Esophagus squamous epithelium (tissue), 5 donors: Measurements from ENCODE around the gene UVSSA. TPM values are rescaled to one million over a fixed set of nuclear protein-coding genes. Genes with fewer than 3 reads are reported as not detected.

Experiments used
- DNase-seq: peaks from one replicate; lab custom pipeline; 2025; lab: John Stamatoyannopoulos, UW
- H3K27ac ChIP-seq, 4 donors: fragments of 200-600 bp; sonication (generic); one replicate each; pipeline ENCODE4 v1.5.1; 2016 to 2019; ENCODE audit warnings: mild to moderate bottlenecking in 1 of 4
- H3K27me3 ChIP-seq, 4 donors: fragments of 200-600 bp; sonication (generic); 1 replicate in 3 of 4; 2 replicates in 1 of 4; pipeline versions ENCODE4 v1.5.1 to v1.6.0; 2017 to 2021; ENCODE audit warnings: antibody characterized with exemption in 1 of 4
- H3K36me3 ChIP-seq, 3 donors: fragments of 200-600 bp; sonication (generic); one replicate each; pipeline ENCODE4 v1.5.1; 2016 to 2019
- H3K4me1 ChIP-seq, 3 donors: fragments of 200-600 bp; sonication (generic); one replicate each; pipeline ENCODE4 v1.5.1; 2017 to 2019
- H3K4me3 ChIP-seq, 4 donors: fragments of 200-600 bp; sonication (generic); 1 replicate in 3 of 4; 2 replicates in 1 of 4; pipeline ENCODE4 v1.5.1; 2016 to 2019; ENCODE audit warnings: mild to moderate bottlenecking in 2 of 4, moderate library complexity in 1 of 4
- H3K9me3 ChIP-seq, 3 donors: fragments of 200-600 bp; sonication (generic); one replicate each; pipeline ENCODE4 v1.5.1; 2016 to 2019
- CTCF ChIP-seq, 6 experiments: fragments of 450-650 bp in 4 of 6; fragments of 200-600 bp in 2 of 6; sonication (generic) in 2 of 6; IDR thresholded peaks; one replicate each; pipeline ENCODE4 v1.5.1; 2016 to 2019; ENCODE audit warnings: antibody characterized with exemption in 6 of 6, mild to moderate bottlenecking in 4 of 6, moderate library complexity in 4 of 6
- POLR2A ChIP-seq, 4 donors: fragments of 450-650 bp; IDR thresholded peaks; one replicate each; pipeline ENCODE4 v1.6.1; 2017; ENCODE audit warnings: antibody characterized with exemption in 4 of 4, mild to moderate bottlenecking in 4 of 4, moderate library complexity in 3 of 4
- WGBS, 2 donors: methylation state at CpG; one replicate each; pipeline ENCODE4 v1.1.5; 2018; 5-methylcytosine and 5-hydroxymethylcytosine counted together
- intact Hi-C: fragments of 100-400 bp; cut with DNase I; formaldehyde crosslinking; loops from one replicate; pipeline ENCODE4 v1.15.0; 2022
- total RNA-seq, 4 donors: library from RNA; depleted of rRNA; stranded (reverse); fragments of >200 nt; gene quantifications; one replicate each; pipeline ENCODE4 v1.1.0, GENCODE V29; 2016
- donor health status: DM: yes; HTN: yes; CAD: no.

Gene UVSSA
- total RNA-seq, 4 donors from 2014 or later, result 7.2 to 12.8 (median 11.5) TPM

- TF ChIP-seq POLR2A (IDR thresholded peaks at IDR 0.05) (no peak), CTCF (IDR thresholded peaks at IDR 0.05) (no peak)
- no peak overlapping the region for H3K4me3 ChIP-seq
- no peak overlapping the region for H3K27ac ChIP-seq
- 88 to 91% methylated on average over 7 to 13 of the region's 17 CpGs for WGBS, 2 donors
- peaks cover 0 to 79% (median 4%) of the 10 kb centered on the region in 3 donors for H3K36me3 ChIP-seq
- DNase-seq, result no peak
- no peaks in the 10 kb centered on the region for H3K27me3 ChIP-seq
- H3K4me1 ChIP-seq, result peaks cover 0 to 13% (median 4%) of the 10 kb centered on the region in 3 donors
- intact Hi-C loops, result no loop called here
- no peaks in the 10 kb centered on the region for H3K9me3 ChIP-seq
Observed at GRCh38 chr4:1367230-1367935, 20.4 kb downstream of the UVSSA start.

- 88 to 92% methylated on average over 3 to 5 of the region's 10 CpGs for WGBS, 2 donors
- TF ChIP-seq POLR2A (IDR thresholded peaks at IDR 0.05) (no peak), CTCF (IDR thresholded peaks at IDR 0.05) (no peak)
- Histone ChIP-seq H3K36me3 (peaks cover 0 to 79% (median 4%) of the 10 kb centered on the region in 3 donors), H3K4me1 (peaks cover 0 to 13% (median 4%) of the 10 kb centered on the region in 3 donors), H3K27ac (no peak overlapping the region), H3K9me3 (no peaks in the 10 kb centered on the region), H3K27me3 (no peaks in the 10 kb centered on the region), H3K4me3 (no peak overlapping the region)
- intact Hi-C loops, result no loop called here
- no peak for DNase-seq
Observed at GRCh38 chr4:1367936-1368289, 20.9 kb downstream of the UVSSA start.

- 90 to 100% methylated on average over 2 to 9 of the region's 24 CpGs for WGBS, 2 donors
- Histone ChIP-seq H3K27ac (no peak overlapping the region), H3K4me1 (peaks cover 0 to 13% (median 4%) of the 10 kb centered on the region in 3 donors), H3K4me3 (no peak overlapping the region), H3K9me3 (no peaks in the 10 kb centered on the region), H3K27me3 (no peaks in the 10 kb centered on the region), H3K36me3 (peaks cover 4 to 79% (median 4%) of the 10 kb centered on the region in 3 donors)
- no peak for TF ChIP-seq CTCF (IDR thresholded peaks at IDR 0.05)
- TF ChIP-seq POLR2A (IDR thresholded peaks at IDR 0.05), result no peak
- DNase-seq, result no peak
- intact Hi-C loops, result no loop called here
Observed at GRCh38 chr4:1368421-1369090, 21.5 kb downstream of the UVSSA start.

GRCh38 chr4:1369091-1369450 is 22.1 kb downstream of the UVSSA start:
- Histone ChIP-seq H3K4me3 (no peak overlapping the region), H3K27me3 (no peaks in the 10 kb centered on the region), H3K36me3 (peaks cover 4 to 83% (median 4%) of the 10 kb centered on the region in 3 donors), H3K27ac (no peak overlapping the region), H3K9me3 (no peaks in the 10 kb centered on the region), H3K4me1 (peaks cover 0 to 13% (median 4%) of the 10 kb centered on the region in 3 donors)
- 87 to 88% methylated on average over 7 of the region's 18 CpGs for WGBS, 2 donors
- TF ChIP-seq POLR2A (IDR thresholded peaks at IDR 0.05) (no peak), CTCF (IDR thresholded peaks at IDR 0.05) (no peak)
- intact Hi-C loops, result no loop called here
- no peak for DNase-seq

- H3K36me3 ChIP-seq, result peaks cover 4 to 86% (median 4%) of the 10 kb centered on the region in 3 donors
- no peak overlapping the region for H3K4me3 ChIP-seq
- TF ChIP-seq POLR2A (IDR thresholded peaks at IDR 0.05) (no peak), CTCF (IDR thresholded peaks at IDR 0.05) (no peak)
- no peaks in the 10 kb centered on the region for H3K9me3 ChIP-seq
- DNase-seq, result no peak
- peaks cover 0 to 12% (median 4%) of the 10 kb centered on the region in 3 donors for H3K4me1 ChIP-seq
- H3K27me3 ChIP-seq, result no peaks in the 10 kb centered on the region
- H3K27ac ChIP-seq, result no peak overlapping the region
- 89 to 96% methylated on average over 22 of the region's 22 CpGs for WGBS, 2 donors
- intact Hi-C loops, result no loop called here
Observed at GRCh38 chr4:1369479-1370079, 22.6 kb downstream of the UVSSA start.
